Chondrocyte (in vitro differentiated cells): ENCODE measurements around the gene SELENOI. TPM values are rescaled to one million over a fixed set of nuclear protein-coding genes. Genes with fewer than 3 reads are reported as not detected.
"Not testable (repeated sequence)": the region's sequence is repeated elsewhere in the genome, so short reads cannot be mapped to it uniquely, and the experiment has no call there.

ENCODE experiments used
- DNase-seq: peaks from one replicate; pipeline ENCODE4 v3.0.0; 2021; ENCODE audit warnings: mixed read lengths, low spot score
- H3K27ac Mint-ChIP-seq: one replicate; pipeline ENCODE4 v1.8.0; 2021; ENCODE audit warnings: mild to moderate bottlenecking, moderate library complexity, mixed read lengths; ENCODE audit not compliant: unreplicated experiment
- H3K27me3 Mint-ChIP-seq: 2 replicates; pipeline ENCODE4 v1.8.0; 2021; ENCODE audit warnings: low read depth, mixed read lengths
- H3K36me3 Mint-ChIP-seq: 2 replicates; pipeline ENCODE4 v1.8.0; 2021; ENCODE audit warnings: low read depth, mixed read lengths
- H3K4me1 Mint-ChIP-seq: 2 replicates; pipeline ENCODE4 v1.8.0; 2021; ENCODE audit warnings: low read depth, mild to moderate bottlenecking, mixed read lengths
- H3K4me3 Mint-ChIP-seq: one replicate; pipeline ENCODE4 v1.8.0; 2021; ENCODE audit warnings: mild to moderate bottlenecking, moderate library complexity, mixed read lengths; ENCODE audit not compliant: unreplicated experiment
- H3K9me3 Mint-ChIP-seq: 2 replicates; pipeline ENCODE4 v1.8.0; 2021; ENCODE audit warnings: low read depth, mixed read lengths
- total RNA-seq: library from RNA; stranded (reverse); gene quantifications from 3 replicates; pipeline ENCODE4 v1.2.1, GENCODE V29; 2021
- TF ChIP-seq, protein P1 (sequence below): fragments of 200-600 bp; sonication (generic); IDR thresholded peaks from 2 replicates; pipeline ENCODE4 v1.5.0; 2021; ENCODE audit warnings: antibody characterized with exemption, mild to moderate bottlenecking, moderate library complexity

SELENOI gene
- total RNA-seq, 1 donor from 2014 or later: 15.5 TPM

DNA sequence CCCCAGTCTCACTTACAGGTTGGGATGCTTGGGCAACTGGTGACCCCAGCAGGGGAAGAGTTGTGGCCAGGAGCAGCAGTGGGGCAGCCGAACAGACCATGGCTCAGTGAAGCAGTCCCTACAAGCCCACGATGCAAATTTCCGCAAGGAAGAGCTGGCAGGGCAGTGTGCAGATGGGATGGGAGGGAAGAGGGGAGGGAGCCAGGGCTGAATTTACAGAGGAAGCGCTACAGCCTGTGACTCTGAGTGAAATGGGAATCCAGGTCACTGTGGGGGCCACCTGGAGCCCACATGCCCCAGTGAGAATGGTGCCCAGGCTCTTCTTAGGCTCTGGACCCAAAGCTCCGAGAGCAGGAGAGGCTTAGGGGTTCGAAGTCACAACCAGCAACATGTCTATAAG is 27.0 kb upstream of the SELENOI start:
- TF ChIP-seq, protein P1, sequence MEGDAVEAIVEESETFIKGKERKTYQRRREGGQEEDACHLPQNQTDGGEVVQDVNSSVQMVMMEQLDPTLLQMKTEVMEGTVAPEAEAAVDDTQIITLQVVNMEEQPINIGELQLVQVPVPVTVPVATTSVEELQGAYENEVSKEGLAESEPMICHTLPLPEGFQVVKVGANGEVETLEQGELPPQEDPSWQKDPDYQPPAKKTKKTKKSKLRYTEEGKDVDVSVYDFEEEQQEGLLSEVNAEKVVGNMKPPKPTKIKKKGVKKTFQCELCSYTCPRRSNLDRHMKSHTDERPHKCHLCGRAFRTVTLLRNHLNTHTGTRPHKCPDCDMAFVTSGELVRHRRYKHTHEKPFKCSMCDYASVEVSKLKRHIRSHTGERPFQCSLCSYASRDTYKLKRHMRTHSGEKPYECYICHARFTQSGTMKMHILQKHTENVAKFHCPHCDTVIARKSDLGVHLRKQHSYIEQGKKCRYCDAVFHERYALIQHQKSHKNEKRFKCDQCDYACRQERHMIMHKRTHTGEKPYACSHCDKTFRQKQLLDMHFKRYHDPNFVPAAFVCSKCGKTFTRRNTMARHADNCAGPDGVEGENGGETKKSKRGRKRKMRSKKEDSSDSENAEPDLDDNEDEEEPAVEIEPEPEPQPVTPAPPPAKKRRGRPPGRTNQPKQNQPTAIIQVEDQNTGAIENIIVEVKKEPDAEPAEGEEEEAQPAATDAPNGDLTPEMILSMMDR: no peak
- Mint-ChIP-seq H3K27ac (no peak overlapping the region), H3K36me3 (no peaks in the 10 kb centered on the region), H3K27me3 (peaks cover 25% of the 10 kb centered on the region), H3K4me1 (no peaks in the 10 kb centered on the region), H3K9me3 (no peaks in the 10 kb centered on the region), H3K4me3 (no peak overlapping the region)
- no peak for DNase-seq

DNA sequence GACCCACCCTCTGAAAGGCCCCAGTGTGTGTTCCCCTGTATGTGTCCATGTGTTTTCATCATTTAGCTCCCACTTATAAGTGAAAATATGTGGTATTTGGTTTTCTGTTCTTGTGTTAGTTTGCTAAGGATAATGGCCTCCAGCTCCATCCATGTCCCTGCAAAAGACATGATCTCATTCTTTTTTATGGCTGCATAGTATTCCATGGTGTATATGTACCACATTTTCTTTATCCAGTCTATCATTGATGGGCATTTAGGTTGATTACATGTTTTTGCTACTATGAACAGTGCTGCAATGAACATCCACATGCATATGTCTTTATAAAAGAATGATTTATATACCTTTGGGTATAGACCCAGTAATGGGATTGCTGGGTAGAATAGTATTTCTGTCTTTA is 21.5 kb upstream of the SELENOI start:
- H3K4me3 Mint-ChIP-seq, H3K4me1 Mint-ChIP-seq, H3K9me3 Mint-ChIP-seq, H3K27me3 Mint-ChIP-seq, H3K36me3 Mint-ChIP-seq, H3K27ac Mint-ChIP-seq, DNase-seq: not testable (repeated sequence)

DNA sequence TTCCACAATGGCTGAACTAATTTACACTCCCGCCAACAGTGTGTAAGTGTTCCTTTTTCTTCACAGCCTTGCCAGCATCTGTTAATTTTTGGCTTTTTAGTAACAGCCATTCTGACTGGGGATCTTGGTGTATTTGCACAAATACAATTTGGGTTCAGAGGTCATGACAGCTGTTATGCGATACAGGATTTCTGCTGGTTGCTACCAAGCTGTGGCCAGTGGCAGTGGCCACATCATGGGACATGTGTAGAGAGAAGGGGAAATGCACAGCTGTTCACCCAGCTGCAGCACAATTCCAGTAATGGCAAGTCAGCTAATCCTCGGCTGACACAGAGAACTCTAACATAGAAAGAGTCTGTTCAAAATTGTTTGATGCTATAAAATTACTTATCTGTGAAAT is 21.0 kb upstream of the SELENOI start:
- Mint-ChIP-seq H3K27ac (no peak overlapping the region), H3K27me3 (peaks cover 6% of the 10 kb centered on the region), H3K4me3 (no peak overlapping the region), H3K9me3 (no peaks in the 10 kb centered on the region), H3K36me3 (no peaks in the 10 kb centered on the region), H3K4me1 (peaks cover 3% of the 10 kb centered on the region)
- TF ChIP-seq, protein P1: no peak
- no peak for DNase-seq

DNA sequence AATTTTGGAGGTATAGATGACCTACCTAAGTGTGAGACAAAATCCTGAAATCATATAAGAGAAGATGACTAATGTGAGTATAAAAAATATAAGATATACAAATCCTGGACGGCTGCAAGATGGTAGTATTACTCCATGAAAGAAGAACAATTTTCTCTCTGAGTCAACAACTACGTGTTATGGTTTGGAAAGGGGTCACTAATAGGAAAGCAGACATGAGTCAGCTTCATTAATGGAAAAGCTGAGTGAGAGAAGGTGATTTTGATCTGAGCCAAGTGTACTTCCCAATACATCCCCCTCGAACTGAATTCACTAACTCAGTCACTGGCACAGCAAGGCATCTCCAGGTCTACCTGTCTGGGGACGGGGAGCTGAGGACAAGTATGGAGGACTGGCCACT is 20.1 kb upstream of the SELENOI start:
- TF ChIP-seq, protein P1: no peak
- Mint-ChIP-seq H3K27ac (no peak overlapping the region), H3K4me3 (no peak overlapping the region), H3K4me1 (peaks cover 6% of the 10 kb centered on the region), H3K9me3 (no peaks in the 10 kb centered on the region), H3K36me3 (no peaks in the 10 kb centered on the region), H3K27me3 (peaks cover 6% of the 10 kb centered on the region)
- DNase-seq: no peak

DNA sequence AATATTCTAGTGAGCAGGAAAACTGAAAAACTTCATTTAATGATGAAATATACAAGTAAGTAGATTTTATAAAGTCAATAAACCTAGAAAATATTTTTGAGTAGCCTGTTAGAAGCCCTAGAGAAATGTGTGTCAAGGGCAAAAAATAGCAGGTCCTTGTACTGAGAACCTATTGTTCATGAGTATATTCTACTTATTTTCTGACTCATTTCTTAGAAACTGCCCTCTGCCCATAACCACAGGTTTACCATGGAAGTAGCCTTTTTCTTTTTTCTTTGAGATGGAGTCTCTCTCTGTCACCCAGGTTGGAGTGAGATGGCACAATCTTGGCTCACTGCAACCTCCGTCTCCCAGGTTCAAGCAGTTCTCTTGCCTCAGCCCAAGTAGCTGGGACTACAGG is 19.4 kb upstream of the SELENOI start:
- no peak for DNase-seq
- H3K4me3 Mint-ChIP-seq: no peak overlapping the region

More for the DNA sequence above, 19.4 kb upstream of the SELENOI start:
- Mint-ChIP-seq H3K27me3 (no peaks in the 10 kb centered on the region), H3K9me3 (no peaks in the 10 kb centered on the region), H3K36me3 (no peaks in the 10 kb centered on the region), H3K27ac (no peak overlapping the region), H3K4me1 (peaks cover 6% of the 10 kb centered on the region)
- TF ChIP-seq, protein P1: no peak
